T-helper 2 cell treated with Interferon-gamma antibody and Interleukin-4, amounts not matched to agents 5 μg/mL and 100 μg/mL, for 36 hours (primary cell): Measurements from ENCODE around the gene FRK.

Experiments used
- DNase-seq: peaks from one replicate; pipeline ENCODE4 v3.0.0; 2021; ENCODE audit warnings: low spot score
- H3K27ac Mint-ChIP-seq: one replicate; pipeline ENCODE4 v1.8.0; 2021; ENCODE audit warnings: mild to moderate bottlenecking, mixed read lengths
- H3K27me3 Mint-ChIP-seq: one replicate; pipeline ENCODE4 v1.8.0; 2021; ENCODE audit warnings: low read depth, mixed read lengths
- H3K36me3 Mint-ChIP-seq: one replicate; pipeline ENCODE4 v1.8.0; 2021; ENCODE audit warnings: low read depth, mixed read lengths
- H3K4me1 Mint-ChIP-seq: one replicate; pipeline ENCODE4 v1.8.0; 2021; ENCODE audit warnings: low read depth, mixed read lengths
- H3K4me3 Mint-ChIP-seq: one replicate; pipeline ENCODE4 v1.8.0; 2022; ENCODE audit warnings: mild to moderate bottlenecking, moderate library complexity, mixed read lengths
- H3K9me3 Mint-ChIP-seq: one replicate; pipeline ENCODE4 v1.8.0; 2021; ENCODE audit warnings: mixed read lengths

The FRK gene

GRCh38 chr6:116090251-116090650 lies 29.6 kb upstream of the FRK start:
- Mint-ChIP-seq H3K4me3 (peak overlapping the region; percentile 55), H3K27ac (peak overlapping the region; percentile 79), H3K9me3 (peaks cover 23% of the 10 kb centered on the region), H3K4me1 (peaks cover 43% of the 10 kb centered on the region), H3K27me3 (peaks cover 3% of the 10 kb centered on the region), H3K36me3 (peaks cover 12% of the 10 kb centered on the region)
- peak; percentile 35 for DNase-seq

- peaks cover 43% of the 10 kb centered on the region for H3K4me1 Mint-ChIP-seq
- peaks cover 9% of the 10 kb centered on the region for H3K36me3 Mint-ChIP-seq
- DNase-seq = no peak
- H3K27me3 Mint-ChIP-seq = peaks cover 4% of the 10 kb centered on the region
- H3K9me3 Mint-ChIP-seq = peaks cover 15% of the 10 kb centered on the region
- peak overlapping the region; percentile 27 for H3K27ac Mint-ChIP-seq
- no peak overlapping the region for H3K4me3 Mint-ChIP-seq
These were observed 28.3 kb upstream of the FRK start for GRCh38 chr6:116088946-116089345.

GRCh38 chr6:116087437-116088027 lies 26.8 kb upstream of the FRK start:
- no peak overlapping the region for H3K27ac Mint-ChIP-seq
- H3K4me3 Mint-ChIP-seq = no peak overlapping the region
- peaks cover 9% of the 10 kb centered on the region for H3K36me3 Mint-ChIP-seq
- H3K9me3 Mint-ChIP-seq = peaks cover 10% of the 10 kb centered on the region
- H3K27me3 Mint-ChIP-seq = peaks cover 12% of the 10 kb centered on the region
- H3K4me1 Mint-ChIP-seq = peaks cover 43% of the 10 kb centered on the region
- no peak for DNase-seq

- Mint-ChIP-seq H3K36me3 (peaks cover 1% of the 10 kb centered on the region), H3K9me3 (peaks cover 2% of the 10 kb centered on the region), H3K4me1 (peaks cover 23% of the 10 kb centered on the region), H3K27me3 (peaks cover 27% of the 10 kb centered on the region), H3K27ac (no peak overlapping the region), H3K4me3 (no peak overlapping the region)
- DNase-seq = no peak
These were observed 23.6 kb upstream of the FRK start for GRCh38 chr6:116084284-116084683.

GRCh38 chr6:116083052-116083451 lies 22.4 kb upstream of the FRK start:
- no peaks in the 10 kb centered on the region for H3K36me3 Mint-ChIP-seq
- H3K9me3 Mint-ChIP-seq = no peaks in the 10 kb centered on the region
- DNase-seq = no peak
- peaks cover 13% of the 10 kb centered on the region for H3K4me1 Mint-ChIP-seq
- H3K27me3 Mint-ChIP-seq = peaks cover 30% of the 10 kb centered on the region
- no peak overlapping the region for H3K4me3 Mint-ChIP-seq
- no peak overlapping the region for H3K27ac Mint-ChIP-seq

GRCh38 chr6:116078945-116079344 lies 18.3 kb upstream of the FRK start:
- Mint-ChIP-seq H3K27ac (no peak overlapping the region), H3K9me3 (no peaks in the 10 kb centered on the region), H3K27me3 (peaks cover 34% of the 10 kb centered on the region), H3K4me3 (no peak overlapping the region), H3K4me1 (no peaks in the 10 kb centered on the region), H3K36me3 (no peaks in the 10 kb centered on the region)
- DNase-seq = no peak

- Mint-ChIP-seq H3K9me3 (no peaks in the 10 kb centered on the region), H3K36me3 (no peaks in the 10 kb centered on the region), H3K4me1 (no peaks in the 10 kb centered on the region), H3K27me3 (peaks cover 34% of the 10 kb centered on the region), H3K4me3 (no peak overlapping the region), H3K27ac (no peak overlapping the region)
- no peak for DNase-seq
These were observed 17.8 kb upstream of the FRK start for GRCh38 chr6:116078522-116078921.

- H3K4me1 Mint-ChIP-seq = peaks cover 4% of the 10 kb centered on the region
- peaks cover 12% of the 10 kb centered on the region for H3K27me3 Mint-ChIP-seq
- H3K36me3 Mint-ChIP-seq = no peaks in the 10 kb centered on the region
- no peak overlapping the region for H3K27ac Mint-ChIP-seq
- H3K9me3 Mint-ChIP-seq = no peaks in the 10 kb centered on the region
- DNase-seq = no peak
- no peak overlapping the region for H3K4me3 Mint-ChIP-seq
These were observed 14.2 kb upstream of the FRK start for GRCh38 chr6:116074732-116075390.

- H3K4me1 Mint-ChIP-seq = peaks cover 4% of the 10 kb centered on the region
- H3K36me3 Mint-ChIP-seq = no peaks in the 10 kb centered on the region
- H3K27ac Mint-ChIP-seq = no peak overlapping the region
- no peak overlapping the region for H3K4me3 Mint-ChIP-seq
- DNase-seq = no peak
- peaks cover 12% of the 10 kb centered on the region for H3K27me3 Mint-ChIP-seq
- H3K9me3 Mint-ChIP-seq = no peaks in the 10 kb centered on the region
These were observed 13.2 kb upstream of the FRK start for GRCh38 chr6:116073765-116074440.

GRCh38 chr6:116072368-116072767 lies 11.7 kb upstream of the FRK start:
- no peak for DNase-seq
- Mint-ChIP-seq H3K4me1 (peaks cover 4% of the 10 kb centered on the region), H3K27ac (no peak overlapping the region), H3K36me3 (no peaks in the 10 kb centered on the region), H3K27me3 (peaks cover 9% of the 10 kb centered on the region), H3K4me3 (no peak overlapping the region), H3K9me3 (no peaks in the 10 kb centered on the region)

- no peak overlapping the region for H3K4me3 Mint-ChIP-seq
- DNase-seq = no peak
- no peaks in the 10 kb centered on the region for H3K9me3 Mint-ChIP-seq
- H3K27ac Mint-ChIP-seq = no peak overlapping the region
- H3K4me1 Mint-ChIP-seq = peaks cover 4% of the 10 kb centered on the region
- H3K36me3 Mint-ChIP-seq = no peaks in the 10 kb centered on the region
- H3K27me3 Mint-ChIP-seq = peaks cover 3% of the 10 kb centered on the region
These were observed 10.1 kb upstream of the FRK start for GRCh38 chr6:116070616-116071389.

GRCh38 chr6:116070101-116070500 lies 9.4 kb upstream of the FRK start:
- Mint-ChIP-seq H3K4me3 (no peak overlapping the region), H3K27ac (no peak overlapping the region), H3K9me3 (no peaks in the 10 kb centered on the region), H3K4me1 (peaks cover 4% of the 10 kb centered on the region), H3K27me3 (peaks cover 7% of the 10 kb centered on the region), H3K36me3 (no peaks in the 10 kb centered on the region)
- no peak for DNase-seq

GRCh38 chr6:116066789-116067188 lies 6.1 kb upstream of the FRK start:
- no peak for DNase-seq
- H3K4me3 Mint-ChIP-seq = no peak overlapping the region
- no peaks in the 10 kb centered on the region for H3K4me1 Mint-ChIP-seq
- H3K27ac Mint-ChIP-seq = no peak overlapping the region
- H3K9me3 Mint-ChIP-seq = no peaks in the 10 kb centered on the region
- peaks cover 15% of the 10 kb centered on the region for H3K27me3 Mint-ChIP-seq
- H3K36me3 Mint-ChIP-seq = no peaks in the 10 kb centered on the region

- H3K27ac Mint-ChIP-seq = no peak overlapping the region
- no peak overlapping the region for H3K4me3 Mint-ChIP-seq
- peaks cover 20% of the 10 kb centered on the region for H3K27me3 Mint-ChIP-seq
- no peak for DNase-seq
- no peaks in the 10 kb centered on the region for H3K4me1 Mint-ChIP-seq
- H3K9me3 Mint-ChIP-seq = no peaks in the 10 kb centered on the region
- H3K36me3 Mint-ChIP-seq = no peaks in the 10 kb centered on the region
These were observed 4.0 kb upstream of the FRK start for GRCh38 chr6:116064666-116065065.
